Activated T-cell treated with anti-CD3 and anti-CD28 coated beads, Interleukin-2, amount 50 U/mL, for 24 hours (primary cell): ENCODE results near the gene CNTRL.

Experiments used
- DNase-seq: peaks from one replicate; pipeline ENCODE4 v3.0.0-alpha.2; 2020
- H3K27ac Mint-ChIP-seq: 2 replicates; pipeline ENCODE4 v1.8.0; 2020; ENCODE audit warnings: mild to moderate bottlenecking, mixed read lengths
- H3K27me3 Mint-ChIP-seq: 2 replicates; pipeline ENCODE4 v1.8.0; 2020; ENCODE audit warnings: mixed read lengths
- H3K36me3 Mint-ChIP-seq: 2 replicates; pipeline ENCODE4 v1.8.0; 2020; ENCODE audit warnings: low read depth, mixed read lengths
- H3K4me1 Mint-ChIP-seq: 2 replicates; pipeline ENCODE4 v1.8.0; 2020; ENCODE audit warnings: low read depth, mixed read lengths
- H3K4me3 Mint-ChIP-seq: 2 replicates; pipeline ENCODE4 v1.8.0; 2020; ENCODE audit warnings: mild to moderate bottlenecking, moderate library complexity, mixed read lengths
- H3K9me3 Mint-ChIP-seq: 2 replicates; pipeline ENCODE4 v1.8.0; 2020; ENCODE audit warnings: mixed read lengths

CNTRL gene

GRCh38 chr9:121225240-121225639 is 150.5 kb downstream of the CNTRL start:
- DNase-seq, result no peak
- no peaks in the 10 kb centered on the region for H3K36me3 Mint-ChIP-seq
- no peak overlapping the region for H3K4me3 Mint-ChIP-seq
- no peaks in the 10 kb centered on the region for H3K4me1 Mint-ChIP-seq
- H3K27ac Mint-ChIP-seq, result no peak overlapping the region
- no peaks in the 10 kb centered on the region for H3K27me3 Mint-ChIP-seq
- H3K9me3 Mint-ChIP-seq, result no peaks in the 10 kb centered on the region

DNA sequence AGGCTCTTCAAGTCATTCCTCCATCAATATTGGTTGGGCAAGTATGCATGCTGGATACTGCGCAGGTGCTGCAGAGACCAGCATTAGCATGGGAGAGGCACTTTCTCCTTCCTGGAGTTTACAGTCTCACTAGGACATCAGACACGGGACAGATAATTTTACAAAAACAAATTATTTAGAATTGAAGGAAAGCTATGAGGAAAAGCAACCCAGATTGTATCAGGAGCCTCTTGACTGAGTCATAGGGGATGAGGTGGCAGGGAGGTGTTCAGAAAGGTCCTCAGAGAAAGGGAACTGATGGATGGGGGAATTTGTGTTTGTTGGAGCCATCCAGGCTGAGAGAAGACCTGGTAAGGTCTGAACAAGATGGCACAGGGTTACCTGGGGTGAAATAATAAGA is 151.4 kb downstream of the CNTRL start:
- Mint-ChIP-seq H3K27ac (no peak overlapping the region), H3K9me3 (no peaks in the 10 kb centered on the region), H3K27me3 (no peaks in the 10 kb centered on the region), H3K4me1 (no peaks in the 10 kb centered on the region), H3K36me3 (peaks cover under 1% of the 10 kb centered on the region), H3K4me3 (no peak overlapping the region)
- no peak for DNase-seq
